ENCODE measurements around the gene PGM2L1. TPM values are rescaled to one million over a fixed set of nuclear protein-coding genes. Genes with fewer than 3 reads are reported as not detected.

The PGM2L1 gene
- total RNA-seq, 2 donors from 2014 or later, result 12.0 to 16.1 TPM

DNA sequence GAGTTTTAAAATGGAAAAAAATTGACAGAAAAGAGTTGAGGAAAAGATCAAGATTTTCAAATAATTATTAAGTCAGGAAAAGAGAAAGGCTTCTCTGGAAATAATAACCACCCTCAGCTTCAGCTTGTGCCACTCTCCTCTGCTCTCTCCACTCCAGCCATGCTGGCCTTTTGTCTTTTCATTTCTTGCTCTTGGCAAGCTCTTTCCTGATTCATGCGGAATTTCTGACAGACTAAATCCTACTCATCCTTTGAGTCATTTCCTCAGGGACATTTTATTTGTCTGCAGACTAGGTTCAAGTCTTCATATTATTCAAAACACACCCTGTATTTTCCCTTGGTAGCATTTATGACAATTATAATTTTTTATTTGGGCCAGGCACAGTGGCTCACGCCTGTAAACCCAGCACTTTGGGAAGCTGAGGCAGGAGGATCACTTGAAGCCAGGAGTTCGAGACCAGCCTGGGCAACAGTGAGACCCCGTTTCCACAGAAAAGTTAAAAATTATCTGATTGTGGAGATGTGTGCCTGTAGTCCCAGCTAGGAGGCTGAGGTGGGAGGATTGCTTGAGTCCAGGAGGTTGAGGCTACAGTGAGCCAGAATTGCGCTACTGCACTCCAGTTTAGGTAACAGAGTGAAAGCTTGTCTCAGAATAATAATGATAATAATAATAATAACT is 79.0 kb downstream of the PGM2L1 start:
- no peaks in the 10 kb centered on the region for H3K4me1 Mint-ChIP-seq
- H3K9me3 Mint-ChIP-seq, result peaks cover 17% of the 10 kb centered on the region
- Histone ChIP-seq H3K27me3 (ENCODE audit: control insufficient read depth, insufficient read depth, low read length, poor library complexity, severe bottlenecking) (no peaks in the 10 kb centered on the region), H3K36me3 (ENCODE audit: control insufficient read depth, insufficient read depth, low read length) (no peaks in the 10 kb centered on the region), H3K9ac (ENCODE audit: extremely low read depth, low read length, poor library complexity, severe bottlenecking) (no peak overlapping the region), H3K4me3 (ENCODE audit: low read length) (no peak overlapping the region), H3K4me1 (ENCODE audit: control insufficient read depth, insufficient read depth, low read length) (no peaks in the 10 kb centered on the region), H3K9me3 (ENCODE audit: control insufficient read depth, low read length) (peaks cover 25% of the 10 kb centered on the region), H3K27ac (ENCODE audit: low read depth, low read length) (no peak overlapping the region)
- TF ChIP-seq, protein P1, sequence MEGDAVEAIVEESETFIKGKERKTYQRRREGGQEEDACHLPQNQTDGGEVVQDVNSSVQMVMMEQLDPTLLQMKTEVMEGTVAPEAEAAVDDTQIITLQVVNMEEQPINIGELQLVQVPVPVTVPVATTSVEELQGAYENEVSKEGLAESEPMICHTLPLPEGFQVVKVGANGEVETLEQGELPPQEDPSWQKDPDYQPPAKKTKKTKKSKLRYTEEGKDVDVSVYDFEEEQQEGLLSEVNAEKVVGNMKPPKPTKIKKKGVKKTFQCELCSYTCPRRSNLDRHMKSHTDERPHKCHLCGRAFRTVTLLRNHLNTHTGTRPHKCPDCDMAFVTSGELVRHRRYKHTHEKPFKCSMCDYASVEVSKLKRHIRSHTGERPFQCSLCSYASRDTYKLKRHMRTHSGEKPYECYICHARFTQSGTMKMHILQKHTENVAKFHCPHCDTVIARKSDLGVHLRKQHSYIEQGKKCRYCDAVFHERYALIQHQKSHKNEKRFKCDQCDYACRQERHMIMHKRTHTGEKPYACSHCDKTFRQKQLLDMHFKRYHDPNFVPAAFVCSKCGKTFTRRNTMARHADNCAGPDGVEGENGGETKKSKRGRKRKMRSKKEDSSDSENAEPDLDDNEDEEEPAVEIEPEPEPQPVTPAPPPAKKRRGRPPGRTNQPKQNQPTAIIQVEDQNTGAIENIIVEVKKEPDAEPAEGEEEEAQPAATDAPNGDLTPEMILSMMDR (conservative IDR thresholded peaks at IDR 0.05), result no peak
- no peak for DNase-seq
- peaks cover 15% of the 10 kb centered on the region for H3K27me3 Mint-ChIP-seq (ENCODE audit: insufficient read depth)
- H3K36me3 Mint-ChIP-seq (ENCODE audit: low read depth), result no peaks in the 10 kb centered on the region
- no peak overlapping the region for H3K27ac Mint-ChIP-seq
- no peak overlapping the region for H3K4me3 Mint-ChIP-seq
- 85 to 90% methylated on average over 2 to 4 of the region's 5 CpGs for WGBS, 2 experiments (ENCODE audit: insufficient coverage in 1 of 2, insufficient read length in 1 of 2)

DNA sequence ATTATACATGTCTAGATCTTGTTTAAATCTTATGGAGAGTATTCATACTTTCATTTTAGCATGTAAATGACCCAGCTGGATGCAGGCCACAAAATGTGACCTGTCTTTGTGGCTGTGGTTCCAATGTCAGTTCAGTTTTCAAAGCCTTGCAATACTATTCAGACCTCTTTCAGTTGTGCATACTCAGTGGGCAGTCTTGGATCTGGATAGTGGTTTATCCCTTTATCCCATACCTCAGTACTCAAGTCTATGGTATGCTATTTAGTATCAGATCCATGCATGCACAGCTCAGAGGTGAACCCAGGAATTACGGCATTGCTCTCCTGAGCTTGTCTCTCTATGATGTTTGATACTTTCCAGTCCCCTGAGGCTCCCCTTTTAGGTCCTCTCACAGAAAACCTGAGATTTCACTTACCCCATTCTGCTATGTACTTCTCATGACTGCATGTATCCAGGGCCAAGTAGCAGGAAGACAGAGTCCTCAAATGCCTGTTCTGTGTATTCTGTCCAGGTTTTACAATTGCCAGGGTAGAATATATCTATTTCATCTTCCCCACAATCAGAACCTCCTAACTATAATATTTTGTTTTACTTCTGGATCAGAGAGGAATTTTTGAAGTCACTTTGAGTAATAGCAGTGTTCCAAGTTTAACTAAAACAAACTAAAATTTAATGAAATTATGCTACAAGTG is 79.8 kb downstream of the PGM2L1 start:
- TF ChIP-seq, protein P1 (conservative IDR thresholded peaks at IDR 0.05), result no peak

GRCh38 chr11:74316772-74317505 is 81.3 kb downstream of the PGM2L1 start:
- Mint-ChIP-seq H3K27ac (no peak overlapping the region), H3K9me3 (peaks cover 17% of the 10 kb centered on the region), H3K4me1 (peaks cover 4% of the 10 kb centered on the region), H3K4me3 (no peak overlapping the region), H3K36me3 (ENCODE audit: low read depth) (no peaks in the 10 kb centered on the region), H3K27me3 (ENCODE audit: insufficient read depth) (peaks cover 28% of the 10 kb centered on the region)
- TF ChIP-seq, protein P1 (conservative IDR thresholded peaks at IDR 0.05), result no peak
- no peaks in the 10 kb centered on the region for H3K36me3 ChIP-seq (ENCODE audit: control insufficient read depth, insufficient read depth, low read length)
- peaks cover 25% of the 10 kb centered on the region for H3K9me3 ChIP-seq (ENCODE audit: control insufficient read depth, low read length)
- no peak for DNase-seq
- H3K4me1 ChIP-seq (ENCODE audit: control insufficient read depth, insufficient read depth, low read length), result no peaks in the 10 kb centered on the region
- no peak overlapping the region for H3K27ac ChIP-seq (ENCODE audit: low read depth, low read length)
- no peak overlapping the region for H3K9ac ChIP-seq (ENCODE audit: extremely low read depth, low read length, poor library complexity, severe bottlenecking)
- H3K4me3 ChIP-seq (ENCODE audit: low read length), result no peak overlapping the region
- peaks cover 9% of the 10 kb centered on the region for H3K27me3 ChIP-seq (ENCODE audit: control insufficient read depth, insufficient read depth, low read length, poor library complexity, severe bottlenecking)

More for the DNA sequence above, 79.8 kb downstream of the PGM2L1 start:
- no peaks in the 10 kb centered on the region for H3K4me1 ChIP-seq (ENCODE audit: control insufficient read depth, insufficient read depth, low read length)
- Mint-ChIP-seq H3K9me3 (peaks cover 17% of the 10 kb centered on the region), H3K4me1 (peaks cover 4% of the 10 kb centered on the region), H3K4me3 (no peak overlapping the region), H3K27ac (no peak overlapping the region), H3K27me3 (ENCODE audit: insufficient read depth) (peaks cover 21% of the 10 kb centered on the region), H3K36me3 (ENCODE audit: low read depth) (no peaks in the 10 kb centered on the region)
- 100% methylated on average over 1 of the region's 1 CpG for WGBS, 2 experiments (ENCODE audit: insufficient coverage in 1 of 2, insufficient read length in 1 of 2)
- no peak overlapping the region for H3K9ac ChIP-seq (ENCODE audit: extremely low read depth, low read length, poor library complexity, severe bottlenecking)
- H3K4me3 ChIP-seq (ENCODE audit: low read length), result no peak overlapping the region
- no peaks in the 10 kb centered on the region for H3K36me3 ChIP-seq (ENCODE audit: control insufficient read depth, insufficient read depth, low read length)
- H3K27ac ChIP-seq (ENCODE audit: low read depth, low read length), result no peak overlapping the region
- no peak for DNase-seq
- peaks cover 25% of the 10 kb centered on the region for H3K9me3 ChIP-seq (ENCODE audit: control insufficient read depth, low read length)
- no peaks in the 10 kb centered on the region for H3K27me3 ChIP-seq (ENCODE audit: control insufficient read depth, insufficient read depth, low read length, poor library complexity, severe bottlenecking)

All from endodermal cell (in vitro differentiated cells).